ENCODE data around the gene ARHGAP42.

The ARHGAP42 gene

DNA sequence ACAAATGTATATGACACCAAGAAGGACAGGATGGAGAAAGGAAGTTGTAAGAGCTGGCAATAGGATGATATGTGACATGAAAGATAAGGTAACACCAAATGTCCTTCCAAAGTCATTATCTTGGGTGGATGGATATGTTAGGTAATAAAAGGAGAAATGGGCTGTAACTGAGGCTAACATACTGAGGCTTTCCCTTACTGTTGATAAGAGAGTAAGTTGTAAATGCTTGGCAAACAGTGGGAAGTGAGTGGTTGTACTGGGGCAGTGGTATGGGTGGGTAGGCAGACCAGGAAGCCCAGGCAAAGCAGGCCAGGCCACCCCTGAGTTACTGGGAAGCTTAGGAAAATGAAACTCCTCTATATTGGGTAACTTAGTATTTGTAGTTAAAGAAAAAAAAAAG is 73.7 kb downstream of the ARHGAP42 start:
- no peaks in the 10 kb centered on the region for H4K20me1 ChIP-seq (ENCODE audit: low read depth, low read length)
- TF ChIP-seq, protein P1, sequence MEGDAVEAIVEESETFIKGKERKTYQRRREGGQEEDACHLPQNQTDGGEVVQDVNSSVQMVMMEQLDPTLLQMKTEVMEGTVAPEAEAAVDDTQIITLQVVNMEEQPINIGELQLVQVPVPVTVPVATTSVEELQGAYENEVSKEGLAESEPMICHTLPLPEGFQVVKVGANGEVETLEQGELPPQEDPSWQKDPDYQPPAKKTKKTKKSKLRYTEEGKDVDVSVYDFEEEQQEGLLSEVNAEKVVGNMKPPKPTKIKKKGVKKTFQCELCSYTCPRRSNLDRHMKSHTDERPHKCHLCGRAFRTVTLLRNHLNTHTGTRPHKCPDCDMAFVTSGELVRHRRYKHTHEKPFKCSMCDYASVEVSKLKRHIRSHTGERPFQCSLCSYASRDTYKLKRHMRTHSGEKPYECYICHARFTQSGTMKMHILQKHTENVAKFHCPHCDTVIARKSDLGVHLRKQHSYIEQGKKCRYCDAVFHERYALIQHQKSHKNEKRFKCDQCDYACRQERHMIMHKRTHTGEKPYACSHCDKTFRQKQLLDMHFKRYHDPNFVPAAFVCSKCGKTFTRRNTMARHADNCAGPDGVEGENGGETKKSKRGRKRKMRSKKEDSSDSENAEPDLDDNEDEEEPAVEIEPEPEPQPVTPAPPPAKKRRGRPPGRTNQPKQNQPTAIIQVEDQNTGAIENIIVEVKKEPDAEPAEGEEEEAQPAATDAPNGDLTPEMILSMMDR (IDR thresholded peaks at IDR 0.05; ENCODE audit: insufficient read depth, low read length, poor library complexity, severe bottlenecking): no peak
- TF ChIP-seq EZH2phosphoT487 (conservative IDR thresholded peaks at IDR 0.05; ENCODE audit: low read length): no peak
- H2AFZ ChIP-seq (ENCODE audit: low read depth, low read length, severe bottlenecking): no peak overlapping the region
- H3K9me2 ChIP-seq (replicated peaks; ENCODE audit: insufficient read depth, low read length): no peaks in the 10 kb centered on the region
- no peaks in the 10 kb centered on the region for H3K27me3 ChIP-seq (ENCODE audit: low read length)
- no peaks in the 10 kb centered on the region for H3F3A ChIP-seq (ENCODE audit: insufficient read depth)
- H3K79me2 ChIP-seq (ENCODE audit: insufficient read depth, low read length): no peaks in the 10 kb centered on the region
- H3K4me3 ChIP-seq (ENCODE audit: insufficient read depth, low read length, poor library complexity, severe bottlenecking): no peak overlapping the region
- no peak overlapping the region for H3K4me2 ChIP-seq (ENCODE audit: low read depth, low read length, poor library complexity, severe bottlenecking)
- no peak overlapping the region for H3K27ac ChIP-seq (ENCODE audit: low read depth, low read length)
- H3K36me3 ChIP-seq (ENCODE audit: low read length): no peaks in the 10 kb centered on the region
- no peak overlapping the region for H3K9ac ChIP-seq (ENCODE audit: low read length)
- H3K9me3 ChIP-seq (ENCODE audit: insufficient read depth, low read length): no peaks in the 10 kb centered on the region

DNA sequence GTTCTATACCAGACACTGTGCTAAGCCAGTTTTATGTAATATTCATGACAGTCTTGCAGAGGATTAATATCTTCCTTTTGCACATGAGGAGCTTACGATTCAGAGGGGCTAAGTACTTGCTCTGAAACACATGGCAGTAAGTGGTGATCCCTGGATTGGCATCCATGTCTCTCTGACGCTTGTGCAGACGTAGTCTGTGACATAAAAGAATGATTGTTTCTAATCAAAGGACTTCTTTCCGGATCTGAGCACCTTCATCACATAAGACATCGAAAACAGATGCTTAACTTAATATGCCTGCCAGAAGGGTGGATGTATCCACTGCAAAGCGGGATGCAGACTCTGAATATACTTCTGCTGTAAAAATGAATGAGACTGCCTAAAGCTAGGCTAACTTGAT is 74.8 kb downstream of the ARHGAP42 start:
- no peak overlapping the region for H3K4me3 ChIP-seq (ENCODE audit: insufficient read depth, low read length, poor library complexity, severe bottlenecking)
- no peaks in the 10 kb centered on the region for H3F3A ChIP-seq (ENCODE audit: insufficient read depth)
- no peak for TF ChIP-seq EZH2phosphoT487 (conservative IDR thresholded peaks at IDR 0.05; ENCODE audit: low read length)
- TF ChIP-seq, protein P1 (IDR thresholded peaks at IDR 0.05; ENCODE audit: insufficient read depth, low read length, poor library complexity, severe bottlenecking): no peak
- H3K9me3 ChIP-seq (ENCODE audit: insufficient read depth, low read length): no peaks in the 10 kb centered on the region
- no peak overlapping the region for H2AFZ ChIP-seq (ENCODE audit: low read depth, low read length, severe bottlenecking)
- H3K79me2 ChIP-seq (ENCODE audit: insufficient read depth, low read length): no peaks in the 10 kb centered on the region
- no peaks in the 10 kb centered on the region for H4K20me1 ChIP-seq (ENCODE audit: low read depth, low read length)
- no peaks in the 10 kb centered on the region for H3K9me2 ChIP-seq (replicated peaks; ENCODE audit: insufficient read depth, low read length)
- no peak overlapping the region for H3K27ac ChIP-seq (ENCODE audit: low read depth, low read length)
- H3K4me2 ChIP-seq (ENCODE audit: low read depth, low read length, poor library complexity, severe bottlenecking): no peak overlapping the region
- H3K36me3 ChIP-seq (ENCODE audit: low read length): no peaks in the 10 kb centered on the region
- no peaks in the 10 kb centered on the region for H3K27me3 ChIP-seq (ENCODE audit: low read length)
- no peak overlapping the region for H3K9ac ChIP-seq (ENCODE audit: low read length)

DNA sequence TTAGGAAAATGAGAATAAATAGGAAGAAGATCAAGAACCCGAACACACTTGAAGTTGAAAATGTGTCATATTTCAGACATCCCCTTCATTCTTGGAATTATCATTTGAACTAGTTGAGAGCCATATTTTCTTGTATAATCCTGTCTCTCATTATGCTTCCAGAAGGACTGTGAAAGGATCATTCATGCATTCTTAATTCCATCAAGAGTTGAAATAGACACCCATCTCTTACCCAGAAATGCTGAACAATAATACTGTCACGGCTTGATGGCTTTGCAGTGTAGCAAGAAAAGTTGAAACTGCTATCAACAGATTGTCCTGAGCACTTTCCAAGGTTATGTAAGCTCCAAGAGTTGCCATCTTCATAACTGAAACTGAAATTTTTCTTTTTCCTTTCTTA is 79.7 kb downstream of the ARHGAP42 start:
- TF ChIP-seq, protein P1 (IDR thresholded peaks at IDR 0.05; ENCODE audit: insufficient read depth, low read length, poor library complexity, severe bottlenecking): no peak
- TF ChIP-seq EZH2phosphoT487 (conservative IDR thresholded peaks at IDR 0.05; ENCODE audit: low read length): no peak
- H3K9ac ChIP-seq (ENCODE audit: low read length): no peak overlapping the region
- no peaks in the 10 kb centered on the region for H3K27me3 ChIP-seq (ENCODE audit: low read length)
- H4K20me1 ChIP-seq (ENCODE audit: low read depth, low read length): no peaks in the 10 kb centered on the region
- no peaks in the 10 kb centered on the region for H3K79me2 ChIP-seq (ENCODE audit: insufficient read depth, low read length)
- H3K4me2 ChIP-seq (ENCODE audit: low read depth, low read length, poor library complexity, severe bottlenecking): no peak overlapping the region
- H3K36me3 ChIP-seq (ENCODE audit: low read length): no peaks in the 10 kb centered on the region
- no peak overlapping the region for H3K4me3 ChIP-seq (ENCODE audit: insufficient read depth, low read length, poor library complexity, severe bottlenecking)
- H3K9me2 ChIP-seq (replicated peaks; ENCODE audit: insufficient read depth, low read length): no peaks in the 10 kb centered on the region
- H3K27ac ChIP-seq (ENCODE audit: low read depth, low read length): no peak overlapping the region
- no peaks in the 10 kb centered on the region for H3K9me3 ChIP-seq (ENCODE audit: insufficient read depth, low read length)
- no peaks in the 10 kb centered on the region for H3F3A ChIP-seq (ENCODE audit: insufficient read depth)
- H2AFZ ChIP-seq (ENCODE audit: low read depth, low read length, severe bottlenecking): no peak overlapping the region

Measured in SU-DHL-6 (cell line).